BE2C (cell line): ENCODE measurements around the gene CYBA.

ENCODE experiments used
- DNase-seq: peaks from one replicate; pipeline ENCODE4 v3.0.0-alpha.2; 2020
- H3K27me3 ChIP-seq: fragments of 250-450 bp; sonication (Bioruptor Pico); 2 replicates; pipeline ENCODE4 v1.5.1; 2020; ENCODE audit warnings: mild to moderate bottlenecking
- H3K36me3 ChIP-seq: fragments of 250-450 bp; sonication (Bioruptor Pico); 2 replicates; pipeline ENCODE4 v1.5.1; 2020; ENCODE audit warnings: mild to moderate bottlenecking
- H3K4me1 ChIP-seq: fragments of 250-450 bp; sonication (Bioruptor Pico); 2 replicates; pipeline ENCODE4 v1.5.1; 2020
- H3K4me3 ChIP-seq: 2 replicates; pipeline ENCODE4 v1.5.1; 2011; ENCODE audit warnings: low read depth, low read length
- H3K9me3 ChIP-seq: fragments of 250-450 bp; sonication (Bioruptor Pico); 2 replicates; pipeline ENCODE4 v1.5.1; 2020
- CTCF ChIP-seq: IDR thresholded peaks from 2 replicates; pipeline ENCODE4 v1.5.1; 2012; ENCODE audit warnings: mild to moderate bottlenecking, low read depth, low read length

CYBA gene

GRCh38 chr16:88633684-88634140 is 17.1 kb downstream of the CYBA start:
- H3K36me3 ChIP-seq: peaks cover 22% of the 10 kb centered on the region
- DNase-seq: peak; percentile 43
- H3K4me3 ChIP-seq: no peak overlapping the region
- H3K27me3 ChIP-seq: peaks cover under 1% of the 10 kb centered on the region
- H3K9me3 ChIP-seq: no peaks in the 10 kb centered on the region
- no peaks in the 10 kb centered on the region for H3K4me1 ChIP-seq
- TF ChIP-seq CTCF: peak; percentile 36

GRCh38 chr16:88632587-88632930 is 18.3 kb downstream of the CYBA start:
- H3K36me3 ChIP-seq: peaks cover 27% of the 10 kb centered on the region
- no peaks in the 10 kb centered on the region for H3K9me3 ChIP-seq
- DNase-seq: no peak
- H3K27me3 ChIP-seq: no peaks in the 10 kb centered on the region
- TF ChIP-seq CTCF: no peak
- no peaks in the 10 kb centered on the region for H3K4me1 ChIP-seq
- no peak overlapping the region for H3K4me3 ChIP-seq

- H3K4me1 ChIP-seq: no peaks in the 10 kb centered on the region
- peaks cover 32% of the 10 kb centered on the region for H3K36me3 ChIP-seq
- DNase-seq: peak; percentile 4
- H3K9me3 ChIP-seq: no peaks in the 10 kb centered on the region
- no peaks in the 10 kb centered on the region for H3K27me3 ChIP-seq
- no peak for TF ChIP-seq CTCF
- H3K4me3 ChIP-seq: no peak overlapping the region
These were observed 18.8 kb downstream of the CYBA start for GRCh38 chr16:88631920-88632586.

- peak; percentile 6 for DNase-seq
- Histone ChIP-seq H3K9me3 (no peaks in the 10 kb centered on the region), H3K27me3 (no peaks in the 10 kb centered on the region), H3K4me1 (no peaks in the 10 kb centered on the region), H3K4me3 (no peak overlapping the region), H3K36me3 (peaks cover 35% of the 10 kb centered on the region)
- no peak for TF ChIP-seq CTCF
These were observed 19.5 kb downstream of the CYBA start for GRCh38 chr16:88631384-88631783.

GRCh38 chr16:88630941-88631340 is 19.9 kb downstream of the CYBA start:
- H3K9me3 ChIP-seq: no peaks in the 10 kb centered on the region
- no peak overlapping the region for H3K4me3 ChIP-seq
- H3K4me1 ChIP-seq: no peaks in the 10 kb centered on the region
- TF ChIP-seq CTCF: no peak
- H3K27me3 ChIP-seq: no peaks in the 10 kb centered on the region
- H3K36me3 ChIP-seq: peaks cover 35% of the 10 kb centered on the region
- no peak for DNase-seq

- Histone ChIP-seq H3K36me3 (peaks cover 36% of the 10 kb centered on the region), H3K4me3 (no peak overlapping the region)
- TF ChIP-seq CTCF: no peak
These were observed 20.4 kb downstream of the CYBA start for GRCh38 chr16:88630433-88630832.

More at GRCh38 chr16:88630433-88630832, 20.4 kb downstream of the CYBA start:
- Histone ChIP-seq H3K27me3 (no peaks in the 10 kb centered on the region), H3K9me3 (no peaks in the 10 kb centered on the region), H3K4me1 (no peaks in the 10 kb centered on the region)
- DNase-seq: peak; percentile 9
